ENCODE data around the gene FNIP2. TPM values are rescaled to one million over a fixed set of nuclear protein-coding genes. Genes with fewer than 3 reads are reported as not detected.
A peak's percentile ranks its signal among the peaks of the same experiment; 100 is the strongest.

FNIP2 gene
- total RNA-seq, 1 donor from 2014 or later: 18.5 TPM

DNA sequence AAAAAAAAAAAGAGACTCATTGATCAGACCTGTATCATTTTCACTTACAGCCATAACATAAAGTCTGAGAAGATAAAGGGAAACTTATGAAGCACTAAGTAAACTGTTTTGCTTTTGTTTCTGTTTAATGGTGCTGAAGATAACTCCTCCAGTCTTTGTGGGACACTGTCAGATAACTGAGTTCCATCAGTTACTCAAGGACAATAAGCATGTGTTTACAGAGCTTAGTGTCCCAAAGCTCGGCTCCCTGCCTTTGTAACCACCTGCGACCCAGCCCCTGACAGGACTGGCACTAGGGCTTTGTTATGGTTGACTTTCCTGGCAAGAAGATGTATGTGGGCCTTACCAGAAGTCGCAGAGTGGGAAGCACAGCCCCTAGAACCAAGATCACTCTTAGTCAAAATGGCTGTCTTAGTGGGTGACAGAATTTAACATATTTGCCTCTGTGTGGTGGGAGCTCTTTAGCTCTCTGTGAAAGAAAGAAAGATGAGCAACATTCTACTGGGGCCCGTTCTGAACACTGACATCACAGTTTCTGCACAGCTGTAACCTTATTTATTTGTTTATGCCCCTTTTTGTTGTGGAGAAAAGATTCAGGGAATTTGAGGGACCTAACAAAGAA, 68.1 kb downstream of the FNIP2 start:
- Mint-ChIP-seq H3K9me3 (ENCODE audit: unreplicated experiment) (peaks cover 2% of the 10 kb centered on the region), H3K27ac (ENCODE audit: unreplicated experiment) (peak overlapping the region; percentile 9)

GRCh38 chr4:158837527-158838141, 68.8 kb downstream of the FNIP2 start:
- Histone ChIP-seq H3K4me3 (ENCODE audit: insufficient read depth, low read depth, low read length) (no peak overlapping the region), H3K4me1 (ENCODE audit: insufficient read depth, low read length) (no peaks in the 10 kb centered on the region), H3K27me3 (ENCODE audit: insufficient read depth, low read length) (no peaks in the 10 kb centered on the region), H3K9ac (ENCODE audit: low read length) (no peak overlapping the region), H2AFZ (ENCODE audit: low read depth, low read length) (no peak overlapping the region), H3K27ac (ENCODE audit: low read depth, low read length) (no peak overlapping the region), H4K20me1 (ENCODE audit: insufficient read depth, low read length) (no peaks in the 10 kb centered on the region), H3K9me3 (ENCODE audit: insufficient read depth, low read depth, low read length) (no peaks in the 10 kb centered on the region), H3K79me2 (ENCODE audit: insufficient read depth, low read length) (no peaks in the 10 kb centered on the region), H3K4me2 (ENCODE audit: low read length) (no peak overlapping the region), H3K36me3 (ENCODE audit: insufficient read depth, low read length) (peaks cover 7% of the 10 kb centered on the region)
- no peaks in the 10 kb centered on the region for H3K27me3 Mint-ChIP-seq (ENCODE audit: low read depth, unreplicated experiment)
- no peak for FAIRE-seq
- H3K27ac Mint-ChIP-seq (ENCODE audit: unreplicated experiment): no peak overlapping the region
- peaks cover 2% of the 10 kb centered on the region for H3K9me3 Mint-ChIP-seq (ENCODE audit: unreplicated experiment)
- DNase-seq (ENCODE audit: low read depth): no peak
- TF ChIP-seq EZH2 (IDR thresholded peaks at IDR 0.05; ENCODE audit: insufficient read depth, low read length) (no peak), CTCF (IDR thresholded peaks at IDR 0.05; ENCODE audit: insufficient read depth, low read depth, low read length) (no peak)
- no peak overlapping the region for H3K4me3 Mint-ChIP-seq (ENCODE audit: unreplicated experiment)
- peaks cover 2% of the 10 kb centered on the region for H3K4me1 Mint-ChIP-seq (ENCODE audit: low read depth, unreplicated experiment)
- H3K36me3 Mint-ChIP-seq (ENCODE audit: low read depth, unreplicated experiment): peaks cover 19% of the 10 kb centered on the region

More for the DNA sequence above, 68.1 kb downstream of the FNIP2 start:
- Histone ChIP-seq H3K4me3 (ENCODE audit: insufficient read depth, low read depth, low read length) (no peak overlapping the region), H3K27me3 (ENCODE audit: insufficient read depth, low read length) (no peaks in the 10 kb centered on the region), H4K20me1 (ENCODE audit: insufficient read depth, low read length) (no peaks in the 10 kb centered on the region), H3K4me1 (ENCODE audit: insufficient read depth, low read length) (no peaks in the 10 kb centered on the region), H3K9ac (ENCODE audit: low read length) (no peak overlapping the region), H3K4me2 (ENCODE audit: low read length) (no peak overlapping the region), H2AFZ (ENCODE audit: low read depth, low read length) (no peak overlapping the region), H3K27ac (ENCODE audit: low read depth, low read length) (no peak overlapping the region), H3K79me2 (ENCODE audit: insufficient read depth, low read length) (no peaks in the 10 kb centered on the region), H3K36me3 (ENCODE audit: insufficient read depth, low read length) (peaks cover 7% of the 10 kb centered on the region), H3K9me3 (ENCODE audit: insufficient read depth, low read depth, low read length) (no peaks in the 10 kb centered on the region)
- FAIRE-seq (no peak), DNase-seq (ENCODE audit: low read depth) (no peak)
- H3K27me3 Mint-ChIP-seq (ENCODE audit: low read depth, unreplicated experiment): no peaks in the 10 kb centered on the region
- peaks cover 2% of the 10 kb centered on the region for H3K4me1 Mint-ChIP-seq (ENCODE audit: low read depth, unreplicated experiment)
- H3K4me3 Mint-ChIP-seq (ENCODE audit: unreplicated experiment): no peak overlapping the region
- no peak for TF ChIP-seq EZH2 (IDR thresholded peaks at IDR 0.05; ENCODE audit: insufficient read depth, low read length)
- no peak for TF ChIP-seq CTCF (IDR thresholded peaks at IDR 0.05; ENCODE audit: insufficient read depth, low read depth, low read length)
- peaks cover 19% of the 10 kb centered on the region for H3K36me3 Mint-ChIP-seq (ENCODE audit: low read depth, unreplicated experiment)

DNA sequence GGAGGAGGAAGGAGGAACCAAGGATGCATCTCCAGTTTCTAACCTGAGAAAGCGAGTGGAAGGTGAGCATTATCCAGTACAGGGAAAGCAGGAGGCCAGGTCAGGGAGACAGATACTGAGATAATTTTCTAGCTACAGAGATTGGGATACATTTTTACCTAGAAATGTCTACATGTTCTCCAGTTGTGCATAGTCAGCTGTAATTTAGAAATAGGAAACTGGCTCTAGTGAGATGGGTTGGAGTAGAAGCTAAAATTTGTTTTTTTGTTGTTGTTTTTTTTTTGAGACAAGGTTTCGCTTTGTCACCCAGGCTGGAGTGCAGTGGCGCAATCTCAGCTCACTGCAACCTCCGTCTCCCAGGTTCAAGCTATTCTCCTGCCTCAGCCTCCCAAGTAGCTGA, 71.3 kb downstream of the FNIP2 start:
- Histone ChIP-seq H3K9me3 (ENCODE audit: insufficient read depth, low read depth, low read length) (no peaks in the 10 kb centered on the region), H3K4me3 (ENCODE audit: insufficient read depth, low read depth, low read length) (no peak overlapping the region), H3K4me2 (ENCODE audit: low read length) (no peak overlapping the region), H3K27ac (ENCODE audit: low read depth, low read length) (no peak overlapping the region), H2AFZ (ENCODE audit: low read depth, low read length) (no peak overlapping the region), H3K27me3 (ENCODE audit: insufficient read depth, low read length) (no peaks in the 10 kb centered on the region), H3K36me3 (ENCODE audit: insufficient read depth, low read length) (peaks cover 4% of the 10 kb centered on the region), H3K9ac (ENCODE audit: low read length) (no peak overlapping the region), H3K79me2 (ENCODE audit: insufficient read depth, low read length) (no peaks in the 10 kb centered on the region), H4K20me1 (ENCODE audit: insufficient read depth, low read length) (no peaks in the 10 kb centered on the region), H3K4me1 (ENCODE audit: insufficient read depth, low read length) (no peaks in the 10 kb centered on the region)
- no peak for FAIRE-seq
- peaks cover 2% of the 10 kb centered on the region for H3K9me3 Mint-ChIP-seq (ENCODE audit: unreplicated experiment)
- H3K36me3 Mint-ChIP-seq (ENCODE audit: low read depth, unreplicated experiment): peaks cover 21% of the 10 kb centered on the region
- DNase-seq (ENCODE audit: low read depth): no peak
- H3K27me3 Mint-ChIP-seq (ENCODE audit: low read depth, unreplicated experiment): no peaks in the 10 kb centered on the region
- TF ChIP-seq CTCF (IDR thresholded peaks at IDR 0.05; ENCODE audit: insufficient read depth, low read depth, low read length) (no peak), EZH2 (IDR thresholded peaks at IDR 0.05; ENCODE audit: insufficient read depth, low read length) (no peak)
- peaks cover 2% of the 10 kb centered on the region for H3K4me1 Mint-ChIP-seq (ENCODE audit: low read depth, unreplicated experiment)
- no peak overlapping the region for H3K27ac Mint-ChIP-seq (ENCODE audit: unreplicated experiment)
- no peak overlapping the region for H3K4me3 Mint-ChIP-seq (ENCODE audit: unreplicated experiment)
